GM21447 (cell line): ENCODE results near the gene ORC3.
"Not testable (repeated sequence)": the region's sequence is repeated elsewhere in the genome, so short reads cannot be mapped to it uniquely, and the experiment has no call there.

Source experiments
- ATAC-seq: cut with Tn5 transposase; IDR thresholded peaks from one replicate; pipeline ENCODE4 v1.9.1; 2021; ENCODE audit not compliant: unreplicated experiment

ORC3 gene

GRCh38 chr6:87590990-87591389 is 1.1 kb downstream of the ORC3 start:
- ATAC-seq = no peak

- no peak for ATAC-seq
Observed at GRCh38 chr6:87600576-87600975, 10.6 kb downstream of the ORC3 start.

GRCh38 chr6:87606199-87606598 is 16.3 kb downstream of the ORC3 start:
- ATAC-seq = no peak

- no peak for ATAC-seq
Observed at GRCh38 chr6:87608802-87609201, 18.9 kb downstream of the ORC3 start.

GRCh38 chr6:87613018-87613417 is 23.1 kb downstream of the ORC3 start:
- ATAC-seq = not testable (repeated sequence)

GRCh38 chr6:87617405-87617804 is 27.5 kb downstream of the ORC3 start:
- no peak for ATAC-seq

- no peak for ATAC-seq
Observed at GRCh38 chr6:87618531-87618930, 28.6 kb downstream of the ORC3 start.

- no peak for ATAC-seq
Observed at GRCh38 chr6:87623248-87623647, 33.3 kb downstream of the ORC3 start.

- ATAC-seq = no peak
Observed at GRCh38 chr6:87628424-87628823, 38.5 kb downstream of the ORC3 start.

GRCh38 chr6:87628881-87629280 is 38.9 kb downstream of the ORC3 start:
- no peak for ATAC-seq

GRCh38 chr6:87630746-87631145 is 40.8 kb downstream of the ORC3 start:
- no peak for ATAC-seq

GRCh38 chr6:87633851-87634250 is 43.9 kb downstream of the ORC3 start:
- no peak for ATAC-seq

- no peak for ATAC-seq
Observed at GRCh38 chr6:87636315-87636714, 46.4 kb downstream of the ORC3 start.

GRCh38 chr6:87637106-87637505 is 47.2 kb downstream of the ORC3 start:
- no peak for ATAC-seq

- ATAC-seq = no peak
Observed at GRCh38 chr6:87639373-87639772, 49.4 kb downstream of the ORC3 start.

GRCh38 chr6:87641065-87641692 is 51.2 kb downstream of the ORC3 start:
- no peak for ATAC-seq

- no peak for ATAC-seq
Observed at GRCh38 chr6:87645080-87645479, 55.1 kb downstream of the ORC3 start.

- no peak for ATAC-seq
Observed at GRCh38 chr6:87653074-87653962, 63.4 kb downstream of the ORC3 start.

GRCh38 chr6:87654122-87654521 is 64.2 kb downstream of the ORC3 start:
- ATAC-seq = no peak

GRCh38 chr6:87654875-87655454 is 65.0 kb downstream of the ORC3 start:
- ATAC-seq = no peak

GRCh38 chr6:87655824-87656223 is 65.9 kb downstream of the ORC3 start:
- ATAC-seq = no peak

- peak; percentile 84 for ATAC-seq
Observed at GRCh38 chr6:87656857-87657256, 66.9 kb downstream of the ORC3 start.
